SJCRH30 (cell line): ENCODE measurements around the gene TLR10. TPM values are rescaled to one million over a fixed set of nuclear protein-coding genes. Genes with fewer than 3 reads are reported as not detected.
"Not testable (repeated sequence)": the region's sequence is repeated elsewhere in the genome, so short reads cannot be mapped to it uniquely, and the experiment has no call there.

Source experiments
- DNase-seq, 2 experiments: peaks; one replicate each; pipeline ENCODE4 v3.0.0-alpha.2; 2015 to 2020
- H3K27ac ChIP-seq: fragments of 250-450 bp; sonication (Bioruptor Pico); 2 replicates; pipeline ENCODE4 v1.5.1; 2020; ENCODE audit warnings: mild to moderate bottlenecking, moderate library complexity
- H3K27me3 ChIP-seq: fragments of 250-450 bp; sonication (Bioruptor Pico); 2 replicates; pipeline ENCODE4 v1.5.1; 2020; ENCODE audit warnings: mild to moderate bottlenecking, moderate library complexity
- H3K36me3 ChIP-seq: fragments of 250-450 bp; sonication (Bioruptor Pico); 2 replicates; pipeline ENCODE4 v1.5.1; 2020; ENCODE audit warnings: mild to moderate bottlenecking, moderate library complexity
- H3K4me1 ChIP-seq: fragments of 250-450 bp; sonication (Bioruptor Pico); 2 replicates; pipeline ENCODE4 v1.5.1; 2020; ENCODE audit warnings: mild to moderate bottlenecking, moderate library complexity
- H3K4me3 ChIP-seq: fragments of 250-450 bp; sonication (Bioruptor Pico); 2 replicates; pipeline ENCODE4 v1.5.1; 2020; ENCODE audit warnings: mild to moderate bottlenecking, moderate library complexity
- H3K9me3 ChIP-seq: fragments of 250-450 bp; sonication (Bioruptor Pico); replicated peaks from 2 replicates; pipeline ENCODE4 v1.5.1; 2020; ENCODE audit warnings: mild to moderate bottlenecking, moderate library complexity
- total RNA-seq: library from RNA; depleted of rRNA; stranded (reverse); fragments of >200 nt; shearing (Covaris generic); gene quantifications from 2 replicates; pipeline ENCODE4 v1.2.3, GENCODE V29; 2014

TLR10 gene
- total RNA-seq, 1 experiment from 2014 or later: not detected

GRCh38 chr4:38784141-38784540 lies 1.4 kb upstream of the TLR10 start:
- H3K27ac ChIP-seq: no peak overlapping the region
- no peaks in the 10 kb centered on the region for H3K27me3 ChIP-seq
- H3K9me3 ChIP-seq: no peaks in the 10 kb centered on the region
- H3K36me3 ChIP-seq: no peaks in the 10 kb centered on the region
- no peak for DNase-seq
- H3K4me3 ChIP-seq: no peak overlapping the region
- H3K4me1 ChIP-seq: no peaks in the 10 kb centered on the region

DNA sequence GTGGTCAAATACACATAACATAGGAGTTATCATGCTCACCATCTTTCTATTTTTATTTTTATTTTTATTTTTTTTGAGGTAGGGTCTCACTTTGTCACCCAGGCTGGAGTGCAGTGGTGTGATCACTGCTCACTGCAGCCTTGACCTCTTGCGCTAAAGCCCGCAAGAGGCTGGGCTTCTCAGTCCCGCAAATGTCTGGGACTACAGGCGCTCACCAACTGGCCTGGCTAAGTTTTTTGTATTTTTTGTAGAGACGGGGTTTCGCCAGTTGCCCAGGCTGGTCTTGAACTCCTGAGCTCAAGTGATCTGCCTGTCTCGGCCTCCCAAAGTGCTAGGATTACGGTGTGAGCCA lies 295 bp upstream of the TLR10 start:
- H3K4me1 ChIP-seq: no peaks in the 10 kb centered on the region
- H3K27me3 ChIP-seq: no peaks in the 10 kb centered on the region
- H3K36me3 ChIP-seq: no peaks in the 10 kb centered on the region
- H3K27ac ChIP-seq: no peak overlapping the region
- DNase-seq: no peak
- no peaks in the 10 kb centered on the region for H3K9me3 ChIP-seq
- no peak overlapping the region for H3K4me3 ChIP-seq

GRCh38 chr4:38781854-38782261 lies 932 bp downstream of the TLR10 start:
- no peak for DNase-seq
- no peaks in the 10 kb centered on the region for H3K27me3 ChIP-seq
- no peak overlapping the region for H3K27ac ChIP-seq
- no peaks in the 10 kb centered on the region for H3K4me1 ChIP-seq
- H3K4me3 ChIP-seq: no peak overlapping the region
- no peaks in the 10 kb centered on the region for H3K9me3 ChIP-seq
- no peaks in the 10 kb centered on the region for H3K36me3 ChIP-seq

DNA sequence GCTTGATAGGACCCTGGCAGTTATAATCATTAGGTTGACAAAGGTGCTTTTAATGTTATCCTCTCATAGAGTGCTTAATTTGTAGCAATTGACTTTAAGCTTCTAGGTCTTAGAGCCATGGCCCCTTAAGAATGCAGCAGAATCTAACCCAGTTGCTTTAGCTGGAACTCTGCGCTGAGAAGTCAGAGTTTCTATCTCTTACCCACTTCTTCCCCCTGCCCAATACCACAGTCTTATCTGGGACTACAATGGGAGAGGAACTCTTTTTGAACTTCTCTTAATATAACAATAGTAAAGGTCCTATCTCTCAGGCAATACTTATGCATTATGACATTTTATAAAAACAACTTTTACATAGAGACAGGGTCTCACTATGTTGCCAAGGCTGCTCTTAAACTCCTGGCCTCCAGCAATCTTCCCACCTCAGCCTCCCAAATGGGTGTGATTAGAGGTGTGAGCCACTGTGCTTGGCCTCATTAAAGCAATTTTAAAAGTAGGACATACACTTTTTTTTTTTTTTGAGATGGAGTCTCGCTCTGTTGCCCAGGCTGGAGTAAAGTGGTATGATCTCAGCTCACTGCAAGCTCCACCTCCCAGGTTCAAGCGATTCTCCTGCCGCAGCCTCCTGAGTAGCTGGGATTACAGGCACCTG lies 1.8 kb downstream of the TLR10 start:
- H3K27me3 ChIP-seq: no peaks in the 10 kb centered on the region
- H3K4me1 ChIP-seq: no peaks in the 10 kb centered on the region
- no peak overlapping the region for H3K4me3 ChIP-seq
- no peaks in the 10 kb centered on the region for H3K9me3 ChIP-seq
- no peaks in the 10 kb centered on the region for H3K36me3 ChIP-seq
- no peak overlapping the region for H3K27ac ChIP-seq
- DNase-seq: no peak

- H3K27me3 ChIP-seq: no peaks in the 10 kb centered on the region
- H3K4me1 ChIP-seq: no peaks in the 10 kb centered on the region
- H3K27ac ChIP-seq: no peak overlapping the region
- no peak for DNase-seq
- no peaks in the 10 kb centered on the region for H3K9me3 ChIP-seq
- H3K4me3 ChIP-seq: no peak overlapping the region
- H3K36me3 ChIP-seq: no peaks in the 10 kb centered on the region
Observed at GRCh38 chr4:38779790-38780189, 3.0 kb downstream of the TLR10 start.

DNA sequence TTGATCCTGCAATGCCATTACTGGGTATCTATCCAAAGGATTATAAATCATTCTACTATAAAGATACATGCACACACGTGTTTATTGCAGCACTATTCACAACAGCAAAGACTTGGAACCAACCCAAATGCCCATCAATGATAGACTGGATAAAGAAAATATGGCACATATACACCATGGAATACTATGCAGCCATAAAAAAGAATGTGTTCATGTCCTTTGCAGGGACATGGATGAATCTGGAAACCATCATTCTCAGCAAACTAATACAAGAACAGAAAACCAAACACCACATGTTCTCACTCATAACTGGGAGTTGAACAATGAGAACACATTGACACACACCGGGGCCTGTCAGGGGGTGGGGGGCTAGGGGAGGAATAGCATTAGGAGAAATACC lies 4.9 kb downstream of the TLR10 start:
- H3K4me1 ChIP-seq, H3K27ac ChIP-seq, H3K36me3 ChIP-seq, DNase-seq, H3K9me3 ChIP-seq, H3K27me3 ChIP-seq, H3K4me3 ChIP-seq: not testable (repeated sequence)

- H3K4me3 ChIP-seq: no peak overlapping the region
- no peak overlapping the region for H3K27ac ChIP-seq
- H3K9me3 ChIP-seq: no peaks in the 10 kb centered on the region
Observed at GRCh38 chr4:38775326-38775725, 7.5 kb downstream of the TLR10 start.

GRCh38 chr4:38774181-38774955 lies 8.4 kb downstream of the TLR10 start:
- H3K4me3 ChIP-seq: no peak overlapping the region
- no peaks in the 10 kb centered on the region for H3K9me3 ChIP-seq
- no peak overlapping the region for H3K27ac ChIP-seq
- no peaks in the 10 kb centered on the region for H3K4me1 ChIP-seq
- no peaks in the 10 kb centered on the region; the same call in 1 of the 2 replicates for H3K27me3 ChIP-seq
- no peak for DNase-seq
- H3K36me3 ChIP-seq: no peaks in the 10 kb centered on the region

More at GRCh38 chr4:38775326-38775725, 7.5 kb downstream of the TLR10 start:
- DNase-seq: no peak
- H3K36me3 ChIP-seq: no peaks in the 10 kb centered on the region
- no peaks in the 10 kb centered on the region for H3K4me1 ChIP-seq
- H3K27me3 ChIP-seq: no peaks in the 10 kb centered on the region

GRCh38 chr4:38770281-38770680 lies 12.5 kb downstream of the TLR10 start:
- DNase-seq, H3K9me3 ChIP-seq, H3K27me3 ChIP-seq, H3K27ac ChIP-seq, H3K4me3 ChIP-seq, H3K4me1 ChIP-seq, H3K36me3 ChIP-seq: not testable (repeated sequence)

DNA sequence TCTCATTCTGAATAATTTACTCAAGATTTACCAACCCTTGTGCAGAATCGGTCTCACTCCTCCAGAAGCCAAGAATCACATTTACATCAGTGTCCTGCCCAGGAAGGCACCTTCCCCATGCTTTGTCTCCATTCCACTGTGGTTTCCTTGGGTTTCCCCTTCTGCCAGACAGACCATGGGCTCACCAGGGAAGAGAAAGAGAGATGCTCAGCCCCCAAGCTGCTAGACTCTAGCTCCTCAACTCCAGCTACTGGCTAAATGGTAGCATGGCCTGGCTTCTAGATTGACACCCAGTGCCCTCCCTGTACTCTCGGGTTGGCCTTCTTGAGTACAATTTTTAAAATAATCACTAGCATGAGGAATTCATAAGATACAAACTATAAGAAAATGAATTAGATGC lies 12.9 kb downstream of the TLR10 start:
- Histone ChIP-seq H3K9me3 (no peaks in the 10 kb centered on the region), H3K27ac (no peak overlapping the region), H3K27me3 (no peaks in the 10 kb centered on the region; the same call in 1 of the 2 replicates), H3K36me3 (no peaks in the 10 kb centered on the region), H3K4me1 (no peaks in the 10 kb centered on the region), H3K4me3 (no peak overlapping the region)
- DNase-seq: no peak

DNA sequence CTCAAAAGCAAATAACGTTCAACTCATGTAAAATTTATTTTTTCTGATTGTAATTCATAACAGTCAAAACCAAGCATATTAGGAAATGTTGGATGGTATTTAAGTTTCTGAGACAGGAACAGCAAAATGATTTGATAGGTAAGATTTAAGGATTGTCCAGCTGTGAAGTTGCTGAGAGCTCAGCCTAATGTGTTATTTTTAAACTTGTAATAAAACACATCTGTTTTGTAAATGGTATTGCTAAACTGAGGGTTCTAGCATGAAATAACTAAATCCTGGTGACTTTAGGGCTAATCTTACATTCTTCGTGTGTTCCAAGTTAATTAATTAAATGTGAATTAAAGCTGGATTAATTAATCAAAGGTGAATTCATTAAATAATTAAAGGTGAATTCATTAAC lies 13.3 kb downstream of the TLR10 start:
- Histone ChIP-seq H3K36me3 (no peaks in the 10 kb centered on the region), H3K27ac (no peak overlapping the region), H3K27me3 (no peaks in the 10 kb centered on the region; the same call in 1 of the 2 replicates), H3K9me3 (no peaks in the 10 kb centered on the region), H3K4me1 (no peaks in the 10 kb centered on the region), H3K4me3 (no peak overlapping the region)
- no peak for DNase-seq

DNA sequence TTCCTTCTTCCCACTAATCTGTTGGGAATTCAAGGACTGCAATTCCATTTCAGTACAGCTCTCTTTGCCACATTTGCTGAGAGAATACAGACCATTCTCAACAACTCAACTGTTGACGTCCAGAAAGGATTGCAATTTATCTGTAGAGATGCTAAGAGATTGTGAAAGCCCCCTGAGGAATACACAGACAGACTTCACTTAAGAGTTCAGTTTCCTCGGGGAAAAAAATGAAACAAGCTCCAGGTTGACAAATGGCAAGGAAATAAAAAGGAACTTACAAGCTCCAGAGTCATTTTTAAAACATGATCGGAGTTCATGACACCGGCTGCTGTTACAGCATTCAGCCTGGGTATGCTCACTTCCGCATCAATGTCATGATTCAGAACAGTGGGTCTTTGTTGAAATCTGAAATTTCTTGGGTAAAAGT lies 13.8 kb downstream of the TLR10 start:
- no peaks in the 10 kb centered on the region for H3K36me3 ChIP-seq
- DNase-seq: no peak
- H3K9me3 ChIP-seq: no peaks in the 10 kb centered on the region

DNA sequence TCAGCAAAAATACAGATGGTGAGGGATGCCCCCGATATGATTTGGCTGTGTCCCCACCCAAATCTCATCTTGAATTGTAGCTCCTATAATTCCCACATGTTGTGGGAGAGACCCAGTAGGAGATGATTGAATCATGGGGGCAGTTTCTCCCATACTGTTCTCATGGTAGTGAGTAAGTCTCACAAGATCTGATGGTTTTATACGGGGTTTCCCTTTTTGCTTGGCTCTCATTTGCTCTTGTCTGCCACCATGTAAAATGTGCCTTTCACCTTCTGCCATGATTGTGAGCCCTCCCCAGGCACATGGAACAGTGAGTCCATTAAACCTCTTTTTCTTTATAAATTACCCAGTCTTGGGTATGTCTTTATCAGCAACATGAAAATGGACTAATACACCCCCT lies 15.8 kb downstream of the TLR10 start:
- not testable (repeated sequence) for H3K27me3 ChIP-seq, DNase-seq, H3K4me1 ChIP-seq, H3K36me3 ChIP-seq, H3K9me3 ChIP-seq, H3K4me3 ChIP-seq, H3K27ac ChIP-seq

More for the DNA sequence above, 13.8 kb downstream of the TLR10 start:
- H3K4me1 ChIP-seq: no peaks in the 10 kb centered on the region
- H3K27ac ChIP-seq: no peak overlapping the region
- no peak overlapping the region for H3K4me3 ChIP-seq
- H3K27me3 ChIP-seq: no peaks in the 10 kb centered on the region; the same call in 1 of the 2 replicates

DNA sequence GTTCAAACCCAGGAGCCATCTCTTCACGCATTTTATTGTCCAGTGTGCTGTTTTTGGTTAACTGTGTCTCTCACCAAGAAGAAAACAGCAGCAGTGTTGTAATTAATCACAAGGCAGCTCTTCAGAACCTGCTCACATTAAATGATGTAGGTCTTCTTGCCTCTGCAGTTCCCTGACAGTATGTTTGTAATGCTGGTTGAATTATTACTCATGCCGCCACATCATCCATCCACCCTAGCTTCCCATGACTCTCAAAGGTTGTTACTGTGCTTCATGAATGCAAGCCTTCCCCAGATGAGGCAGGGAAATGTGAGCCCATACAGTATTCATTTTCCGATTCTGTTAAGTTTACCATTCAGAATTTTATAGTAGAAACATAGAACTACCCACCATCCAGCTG lies 17.4 kb downstream of the TLR10 start:
- no peak for DNase-seq

GRCh38 chr4:38764277-38764676 lies 18.5 kb downstream of the TLR10 start:
- no peak overlapping the region for H3K4me3 ChIP-seq
- H3K9me3 ChIP-seq: no peaks in the 10 kb centered on the region
- DNase-seq: no peak
- no peaks in the 10 kb centered on the region for H3K36me3 ChIP-seq
- no peaks in the 10 kb centered on the region; the same call in 1 of the 2 replicates for H3K27me3 ChIP-seq
- no peaks in the 10 kb centered on the region for H3K4me1 ChIP-seq
- H3K27ac ChIP-seq: no peak overlapping the region

More for the DNA sequence above, 17.4 kb downstream of the TLR10 start:
- H3K4me1 ChIP-seq: no peaks in the 10 kb centered on the region
- H3K4me3 ChIP-seq: no peak overlapping the region
- H3K27me3 ChIP-seq: no peaks in the 10 kb centered on the region; the same call in 1 of the 2 replicates
- no peaks in the 10 kb centered on the region for H3K36me3 ChIP-seq
- no peak overlapping the region for H3K27ac ChIP-seq
- no peaks in the 10 kb centered on the region for H3K9me3 ChIP-seq

GRCh38 chr4:38762560-38762959 lies 20.2 kb downstream of the TLR10 start:
- H3K9me3 ChIP-seq: no peaks in the 10 kb centered on the region
- H3K27ac ChIP-seq: no peak overlapping the region
- no peak overlapping the region for H3K4me3 ChIP-seq
- no peaks in the 10 kb centered on the region for H3K27me3 ChIP-seq
- no peaks in the 10 kb centered on the region for H3K4me1 ChIP-seq
- DNase-seq: no peak
- no peaks in the 10 kb centered on the region for H3K36me3 ChIP-seq
